Measurements from ENCODE around the gene TRIM54.

The TRIM54 gene

GRCh38 chr2:27356382-27357181 lies 74.4 kb downstream of the TRIM54 start, which contains the start of gene GTF3C2:
Gene GTF3C2 (minus strand): TSS chr2:27356764. CDS start chr2:27343554, 13,210 bp downstream.
- peak; percentile 94 for DNase-seq (ENCODE audit: low read depth)
